Measurements from ENCODE around the gene SNCB. TPM values are rescaled to one million over a fixed set of nuclear protein-coding genes. Genes with fewer than 3 reads are reported as not detected.
A peak's percentile ranks its signal among the peaks of the same experiment; 100 is the strongest.

Gene SNCB
- total RNA-seq, 1 donor from 2014 or later, result not detected

GRCh38 chr5:176674799-176675198 is 44.5 kb upstream of the SNCB start:
- Histone ChIP-seq H3K9me3 (ENCODE audit: low read depth) (no peaks in the 10 kb centered on the region), H3K27me3 (peaks cover 3% of the 10 kb centered on the region), H2AFZ (replicated peaks) (no peak overlapping the region), H3K4me3 (no peak overlapping the region), H3K36me3 (no peaks in the 10 kb centered on the region), H3K4me1 (peaks cover 6% of the 10 kb centered on the region), H4K20me1 (ENCODE audit: low read depth) (no peaks in the 10 kb centered on the region), H3F3A (ENCODE audit: low read depth) (peaks cover 5% of the 10 kb centered on the region), H3K27ac (no peak overlapping the region), H3K9ac (no peak overlapping the region), H3K4me2 (no peak overlapping the region), H3K79me2 (ENCODE audit: low read depth) (no peaks in the 10 kb centered on the region)
- no peak overlapping the region for H3K4me3 Mint-ChIP-seq
- H3K36me3 Mint-ChIP-seq, result no peaks in the 10 kb centered on the region
- no peak for DNase-seq (ENCODE audit: low spot score)
- no peak overlapping the region for H3K27ac Mint-ChIP-seq
- H3K9me3 Mint-ChIP-seq, result no peaks in the 10 kb centered on the region
- TF ChIP-seq EZH2 (IDR thresholded peaks at IDR 0.05) (no peak), EZH2phosphoT487 (IDR thresholded peaks at IDR 0.05) (no peak)
- TF ChIP-seq, protein P1, sequence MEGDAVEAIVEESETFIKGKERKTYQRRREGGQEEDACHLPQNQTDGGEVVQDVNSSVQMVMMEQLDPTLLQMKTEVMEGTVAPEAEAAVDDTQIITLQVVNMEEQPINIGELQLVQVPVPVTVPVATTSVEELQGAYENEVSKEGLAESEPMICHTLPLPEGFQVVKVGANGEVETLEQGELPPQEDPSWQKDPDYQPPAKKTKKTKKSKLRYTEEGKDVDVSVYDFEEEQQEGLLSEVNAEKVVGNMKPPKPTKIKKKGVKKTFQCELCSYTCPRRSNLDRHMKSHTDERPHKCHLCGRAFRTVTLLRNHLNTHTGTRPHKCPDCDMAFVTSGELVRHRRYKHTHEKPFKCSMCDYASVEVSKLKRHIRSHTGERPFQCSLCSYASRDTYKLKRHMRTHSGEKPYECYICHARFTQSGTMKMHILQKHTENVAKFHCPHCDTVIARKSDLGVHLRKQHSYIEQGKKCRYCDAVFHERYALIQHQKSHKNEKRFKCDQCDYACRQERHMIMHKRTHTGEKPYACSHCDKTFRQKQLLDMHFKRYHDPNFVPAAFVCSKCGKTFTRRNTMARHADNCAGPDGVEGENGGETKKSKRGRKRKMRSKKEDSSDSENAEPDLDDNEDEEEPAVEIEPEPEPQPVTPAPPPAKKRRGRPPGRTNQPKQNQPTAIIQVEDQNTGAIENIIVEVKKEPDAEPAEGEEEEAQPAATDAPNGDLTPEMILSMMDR (IDR thresholded peaks at IDR 0.05), result no peak
- peaks cover 10% of the 10 kb centered on the region for H3K27me3 Mint-ChIP-seq (ENCODE audit: insufficient read depth, low read depth)
- peaks cover 14% of the 10 kb centered on the region for H3K4me1 Mint-ChIP-seq

GRCh38 chr5:176673651-176674583 is 43.6 kb upstream of the SNCB start:
- H3K9me3 ChIP-seq (ENCODE audit: low read depth), result no peaks in the 10 kb centered on the region
- no peaks in the 10 kb centered on the region for H4K20me1 ChIP-seq (ENCODE audit: low read depth)
- no peaks in the 10 kb centered on the region for H3K79me2 ChIP-seq (ENCODE audit: low read depth)
- peak overlapping the region; percentile 50 for H3K27ac Mint-ChIP-seq
- peaks cover 5% of the 10 kb centered on the region for H3F3A ChIP-seq (ENCODE audit: low read depth)
- H3K4me1 Mint-ChIP-seq, result peaks cover 14% of the 10 kb centered on the region
- H3K27ac ChIP-seq, result no peak overlapping the region
- no peak for DNase-seq (ENCODE audit: low spot score)
- H3K27me3 Mint-ChIP-seq (ENCODE audit: insufficient read depth, low read depth), result peaks cover 9% of the 10 kb centered on the region
- no peaks in the 10 kb centered on the region for H3K27me3 ChIP-seq
- no peaks in the 10 kb centered on the region for H3K36me3 ChIP-seq
- TF ChIP-seq EZH2phosphoT487 (IDR thresholded peaks at IDR 0.05), result no peak
- TF ChIP-seq, protein P1 (IDR thresholded peaks at IDR 0.05), result no peak
- no peak overlapping the region for H3K9ac ChIP-seq
- no peak overlapping the region for H3K4me3 Mint-ChIP-seq
- no peak overlapping the region for H3K4me3 ChIP-seq
- H3K4me2 ChIP-seq, result no peak overlapping the region
- H3K9me3 Mint-ChIP-seq, result no peaks in the 10 kb centered on the region
- H3K36me3 Mint-ChIP-seq, result no peaks in the 10 kb centered on the region
- H3K4me1 ChIP-seq, result peaks cover 6% of the 10 kb centered on the region
- no peak overlapping the region for H2AFZ ChIP-seq (replicated peaks)

GRCh38 chr5:176671890-176672747 is 41.8 kb upstream of the SNCB start:
- peaks cover 10% of the 10 kb centered on the region for H3K27me3 Mint-ChIP-seq (ENCODE audit: insufficient read depth, low read depth)
- DNase-seq (ENCODE audit: low spot score), result peak; percentile 39
- Histone ChIP-seq H3K4me3 (no peak overlapping the region), H2AFZ (replicated peaks) (no peak overlapping the region), H3K9ac (no peak overlapping the region), H3K27ac (no peak overlapping the region), H3K4me1 (peaks cover 6% of the 10 kb centered on the region), H3K36me3 (no peaks in the 10 kb centered on the region), H3K79me2 (ENCODE audit: low read depth) (no peaks in the 10 kb centered on the region), H3K4me2 (no peak overlapping the region), H3K27me3 (no peaks in the 10 kb centered on the region), H3F3A (ENCODE audit: low read depth) (peaks cover 5% of the 10 kb centered on the region), H3K9me3 (ENCODE audit: low read depth) (no peaks in the 10 kb centered on the region), H4K20me1 (ENCODE audit: low read depth) (no peaks in the 10 kb centered on the region)
- TF ChIP-seq EZH2phosphoT487 (IDR thresholded peaks at IDR 0.05), result no peak
- TF ChIP-seq, protein P1 (IDR thresholded peaks at IDR 0.05), result no peak
- TF ChIP-seq EZH2 (IDR thresholded peaks at IDR 0.05), result no peak
- H3K27ac Mint-ChIP-seq, result no peak overlapping the region
- no peaks in the 10 kb centered on the region for H3K9me3 Mint-ChIP-seq
- peaks cover 14% of the 10 kb centered on the region for H3K4me1 Mint-ChIP-seq
- H3K4me3 Mint-ChIP-seq, result no peak overlapping the region
- no peaks in the 10 kb centered on the region for H3K36me3 Mint-ChIP-seq
